ENCODE data around the gene SAMD5.

DNA sequence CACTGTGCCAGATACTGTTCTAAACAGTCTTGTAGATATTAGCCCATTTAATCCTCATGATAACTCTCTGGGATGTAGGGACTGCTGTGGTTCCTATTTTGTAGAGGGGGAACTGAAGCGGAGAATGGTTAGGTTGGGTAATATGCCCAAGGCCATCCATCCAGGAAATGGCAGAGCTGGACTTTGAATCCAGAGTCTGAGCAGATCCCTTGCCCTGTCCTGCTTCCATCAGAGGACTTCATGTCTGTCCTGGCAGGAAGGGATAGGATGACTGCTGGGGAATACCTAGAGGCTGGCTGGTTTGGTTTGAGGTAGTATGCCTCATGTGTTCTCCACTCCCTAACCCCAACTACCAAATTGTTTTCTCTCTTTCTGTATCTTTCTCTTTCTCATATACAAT, 44.6 kb downstream of the SAMD5 start:
- TF ChIP-seq, protein P1, sequence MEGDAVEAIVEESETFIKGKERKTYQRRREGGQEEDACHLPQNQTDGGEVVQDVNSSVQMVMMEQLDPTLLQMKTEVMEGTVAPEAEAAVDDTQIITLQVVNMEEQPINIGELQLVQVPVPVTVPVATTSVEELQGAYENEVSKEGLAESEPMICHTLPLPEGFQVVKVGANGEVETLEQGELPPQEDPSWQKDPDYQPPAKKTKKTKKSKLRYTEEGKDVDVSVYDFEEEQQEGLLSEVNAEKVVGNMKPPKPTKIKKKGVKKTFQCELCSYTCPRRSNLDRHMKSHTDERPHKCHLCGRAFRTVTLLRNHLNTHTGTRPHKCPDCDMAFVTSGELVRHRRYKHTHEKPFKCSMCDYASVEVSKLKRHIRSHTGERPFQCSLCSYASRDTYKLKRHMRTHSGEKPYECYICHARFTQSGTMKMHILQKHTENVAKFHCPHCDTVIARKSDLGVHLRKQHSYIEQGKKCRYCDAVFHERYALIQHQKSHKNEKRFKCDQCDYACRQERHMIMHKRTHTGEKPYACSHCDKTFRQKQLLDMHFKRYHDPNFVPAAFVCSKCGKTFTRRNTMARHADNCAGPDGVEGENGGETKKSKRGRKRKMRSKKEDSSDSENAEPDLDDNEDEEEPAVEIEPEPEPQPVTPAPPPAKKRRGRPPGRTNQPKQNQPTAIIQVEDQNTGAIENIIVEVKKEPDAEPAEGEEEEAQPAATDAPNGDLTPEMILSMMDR (IDR thresholded peaks at IDR 0.05 in 2 of 3, conservative IDR thresholded peaks at IDR 0.05 in 1 of 3; ENCODE audit: borderline replicate concordance in 1 of 3, insufficient read depth in 1 of 3, low read depth in 2 of 3, low read length in 2 of 3): no peak
- TF ChIP-seq EZH2phosphoT487 (IDR thresholded peaks at IDR 0.05; ENCODE audit: borderline replicate concordance): no peak
